HUES48 (cell line): ENCODE results near the gene ZNF697.
"Not testable (repeated sequence)": the region's sequence is repeated elsewhere in the genome, so short reads cannot be mapped to it uniquely, and the experiment has no call there.

Source experiments
- H3K27ac ChIP-seq: one replicate; pipeline ENCODE4 v1.7.0; 2013; ENCODE audit warnings: low read depth, low read length, inconsistent platforms
- H3K27me3 ChIP-seq: 2 replicates; pipeline ENCODE4 v1.6.1; 2013; ENCODE audit warnings: mild to moderate bottlenecking, low read length; ENCODE audit not compliant: control insufficient read depth, insufficient read depth
- H3K36me3 ChIP-seq: 2 replicates; pipeline ENCODE4 v1.6.1; 2013; ENCODE audit warnings: low read length; ENCODE audit not compliant: control insufficient read depth, insufficient read depth
- H3K4me1 ChIP-seq: 2 replicates; pipeline ENCODE4 v1.6.1; 2013; ENCODE audit warnings: mild to moderate bottlenecking, low read length; ENCODE audit not compliant: control insufficient read depth, insufficient read depth
- H3K4me3 ChIP-seq: 2 replicates; pipeline ENCODE4 v1.5.1; 2013; ENCODE audit warnings: mild to moderate bottlenecking, low read depth, low read length
- H3K9ac ChIP-seq: 2 replicates; pipeline ENCODE4 v1.6.1; 2013; ENCODE audit warnings: mild to moderate bottlenecking, low read depth, low read length, moderate library complexity
- H3K9me3 ChIP-seq: 2 replicates; pipeline ENCODE4 v1.6.1; 2013; ENCODE audit warnings: low read length; ENCODE audit not compliant: control insufficient read depth, insufficient read depth

ZNF697 gene

GRCh38 chr1:119615100-119615499 lies 33.0 kb downstream of the ZNF697 start:
- H3K9me3 ChIP-seq, H3K27ac ChIP-seq, H3K9ac ChIP-seq, H3K36me3 ChIP-seq, H3K4me3 ChIP-seq, H3K4me1 ChIP-seq, H3K27me3 ChIP-seq: not testable (repeated sequence)

GRCh38 chr1:119613769-119614720 lies 34.0 kb downstream of the ZNF697 start:
- Histone ChIP-seq H3K27me3 (no peaks in the 10 kb centered on the region), H3K27ac (no peak overlapping the region), H3K4me3 (no peak overlapping the region), H3K36me3 (no peaks in the 10 kb centered on the region), H3K9ac (no peak overlapping the region), H3K4me1 (peaks cover 9% of the 10 kb centered on the region), H3K9me3 (no peaks in the 10 kb centered on the region)

DNA sequence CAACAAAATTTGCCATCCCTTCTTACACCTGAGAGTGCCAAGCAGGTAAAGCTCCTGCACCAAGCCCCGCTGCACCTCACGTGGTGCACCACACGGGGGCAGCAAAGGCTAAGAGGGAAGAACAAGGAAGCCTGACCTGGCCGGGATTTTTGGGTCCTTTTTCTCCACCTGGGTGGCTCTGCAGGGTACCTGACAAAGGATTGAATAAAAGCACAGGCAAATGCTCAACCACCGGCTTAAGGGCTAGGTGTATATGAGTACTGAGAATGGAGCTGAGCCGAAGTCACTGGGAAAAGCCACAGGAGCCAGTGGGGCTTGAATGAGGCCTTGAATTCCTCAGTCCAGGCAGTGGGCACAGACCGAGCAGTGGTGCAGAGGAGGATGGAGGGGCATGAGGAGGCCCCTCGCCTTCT lies 36.4 kb downstream of the ZNF697 start:
- Histone ChIP-seq H3K9me3 (no peaks in the 10 kb centered on the region), H3K36me3 (no peaks in the 10 kb centered on the region), H3K4me3 (no peak overlapping the region), H3K4me1 (peaks cover 4% of the 10 kb centered on the region; the same call in 1 of the 2 replicates), H3K27ac (no peak overlapping the region), H3K27me3 (no peaks in the 10 kb centered on the region), H3K9ac (no peak overlapping the region)

DNA sequence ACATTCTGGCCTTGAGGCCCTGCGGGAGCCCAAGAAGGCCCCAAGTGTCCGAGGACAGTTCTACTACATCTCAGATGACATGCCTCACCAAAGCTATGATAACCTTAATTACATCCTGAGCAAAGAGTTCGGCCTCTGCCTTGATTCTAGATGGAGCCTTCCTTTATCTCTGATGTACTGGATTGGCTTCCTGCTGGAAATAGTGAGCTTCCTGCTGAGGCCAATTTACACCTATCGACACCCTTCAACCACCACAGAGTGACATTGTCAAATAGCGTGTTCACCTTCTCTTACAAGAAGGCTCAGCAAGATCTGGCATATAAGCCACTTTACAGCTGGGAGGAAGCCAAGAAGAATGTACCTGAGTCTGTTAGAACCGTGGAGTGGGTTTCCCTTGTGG lies 39.2 kb downstream of the ZNF697 start:
- H3K27ac ChIP-seq, H3K9me3 ChIP-seq, H3K9ac ChIP-seq, H3K4me1 ChIP-seq, H3K27me3 ChIP-seq, H3K4me3 ChIP-seq, H3K36me3 ChIP-seq: not testable (repeated sequence)

GRCh38 chr1:119607087-119607807 lies 40.8 kb downstream of the ZNF697 start:
- H3K9me3 ChIP-seq, H3K4me3 ChIP-seq, H3K36me3 ChIP-seq, H3K27me3 ChIP-seq, H3K4me1 ChIP-seq, H3K9ac ChIP-seq, H3K27ac ChIP-seq: not testable (repeated sequence)

DNA sequence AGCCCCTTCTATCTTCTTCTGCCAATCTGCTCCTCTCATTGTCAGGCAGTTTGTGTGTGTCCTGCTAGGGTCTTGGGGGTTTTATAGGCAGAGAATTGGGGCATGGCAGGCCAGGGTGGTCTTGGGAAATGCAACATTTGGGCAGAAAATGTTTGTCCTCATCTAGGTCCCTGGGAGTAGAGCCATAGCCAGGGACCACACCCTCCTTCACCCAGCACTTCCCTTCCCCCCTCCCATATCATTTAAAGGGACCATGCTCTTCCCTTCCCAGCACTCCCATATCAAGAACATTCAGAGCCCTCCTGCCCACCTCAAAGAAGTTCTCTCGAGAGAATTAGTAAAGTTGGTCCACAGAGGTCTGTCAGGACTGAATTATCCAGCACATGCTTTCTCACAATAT lies 41.7 kb downstream of the ZNF697 start:
- Histone ChIP-seq H3K4me1 (0 out of 2 replicates have a peak, but pooled peaks cover 3% of the 10 kb centered on the region), H3K27me3 (no peaks in the 10 kb centered on the region), H3K27ac (no peak overlapping the region), H3K9me3 (no peaks in the 10 kb centered on the region), H3K4me3 (no peak overlapping the region), H3K36me3 (no peaks in the 10 kb centered on the region), H3K9ac (no peak overlapping the region)

DNA sequence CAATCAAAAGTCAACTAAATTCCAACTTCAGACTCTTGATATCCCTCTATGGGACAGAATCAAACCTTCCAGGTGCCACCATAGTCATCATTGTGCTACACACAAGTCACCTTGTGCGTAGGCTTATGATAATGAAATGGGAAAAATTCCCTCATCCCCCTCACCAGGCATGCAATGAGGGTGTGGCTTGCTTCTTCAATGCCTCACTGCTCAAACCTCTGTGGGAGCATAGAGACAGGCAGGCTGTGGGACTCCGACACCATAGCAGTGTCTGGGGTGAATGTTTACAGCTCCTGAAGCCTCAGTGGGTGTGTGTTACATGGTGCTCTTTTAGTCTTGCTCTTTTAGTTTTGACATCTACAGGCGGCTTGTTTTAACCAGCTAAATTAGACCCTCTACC lies 42.4 kb downstream of the ZNF697 start:
- H3K9me3 ChIP-seq, result no peaks in the 10 kb centered on the region

DNA sequence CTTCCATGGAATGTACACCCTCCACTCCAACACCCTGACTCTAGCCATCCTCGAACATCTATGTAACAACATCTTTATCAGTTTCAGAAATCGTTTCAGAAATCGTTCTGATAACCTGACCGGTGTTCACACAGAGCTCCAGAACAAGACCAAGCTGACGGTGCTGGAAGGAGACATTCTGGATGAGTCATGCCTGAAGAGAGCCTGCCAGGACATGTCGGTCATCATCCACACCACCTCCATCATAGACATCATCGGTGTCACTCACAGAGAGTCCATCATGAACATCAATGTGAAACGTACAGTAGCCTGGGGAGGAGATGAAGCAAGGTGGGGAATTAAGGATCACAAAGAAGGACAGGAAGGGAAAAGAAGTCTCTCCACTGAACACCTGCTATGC lies 43.0 kb downstream of the ZNF697 start:
- H3K27ac ChIP-seq, H3K9me3 ChIP-seq, H3K4me1 ChIP-seq, H3K27me3 ChIP-seq, H3K4me3 ChIP-seq, H3K9ac ChIP-seq, H3K36me3 ChIP-seq: not testable (repeated sequence)

More for the DNA sequence above, 42.4 kb downstream of the ZNF697 start:
- Histone ChIP-seq H3K27ac (no peak overlapping the region), H3K9ac (no peak overlapping the region), H3K4me1 (no peaks in the 10 kb centered on the region), H3K4me3 (no peak overlapping the region), H3K36me3 (no peaks in the 10 kb centered on the region), H3K27me3 (no peaks in the 10 kb centered on the region)

DNA sequence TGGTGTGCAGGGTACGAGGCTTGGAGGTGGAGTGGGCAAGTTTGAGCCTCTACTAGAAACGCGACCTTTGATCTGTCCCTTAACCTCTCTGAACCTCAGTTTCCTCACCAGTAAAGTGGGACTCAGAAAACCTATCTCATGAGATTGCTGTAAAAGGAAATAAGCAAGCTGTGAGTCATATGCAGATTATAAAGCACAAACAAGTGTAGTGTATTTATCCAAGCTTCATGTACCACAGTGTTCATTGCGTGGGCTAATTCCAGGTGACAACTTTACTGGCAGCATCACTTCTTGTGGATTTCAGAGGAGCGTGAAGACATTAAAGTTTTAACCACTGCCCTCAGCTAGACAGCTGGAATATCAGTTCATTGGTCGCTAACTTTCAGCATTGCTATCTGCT lies 44.4 kb downstream of the ZNF697 start:
- Histone ChIP-seq H3K36me3 (no peaks in the 10 kb centered on the region), H3K4me1 (no peaks in the 10 kb centered on the region), H3K9me3 (no peaks in the 10 kb centered on the region), H3K9ac (no peak overlapping the region), H3K27ac (no peak overlapping the region), H3K27me3 (no peaks in the 10 kb centered on the region), H3K4me3 (no peak overlapping the region)

DNA sequence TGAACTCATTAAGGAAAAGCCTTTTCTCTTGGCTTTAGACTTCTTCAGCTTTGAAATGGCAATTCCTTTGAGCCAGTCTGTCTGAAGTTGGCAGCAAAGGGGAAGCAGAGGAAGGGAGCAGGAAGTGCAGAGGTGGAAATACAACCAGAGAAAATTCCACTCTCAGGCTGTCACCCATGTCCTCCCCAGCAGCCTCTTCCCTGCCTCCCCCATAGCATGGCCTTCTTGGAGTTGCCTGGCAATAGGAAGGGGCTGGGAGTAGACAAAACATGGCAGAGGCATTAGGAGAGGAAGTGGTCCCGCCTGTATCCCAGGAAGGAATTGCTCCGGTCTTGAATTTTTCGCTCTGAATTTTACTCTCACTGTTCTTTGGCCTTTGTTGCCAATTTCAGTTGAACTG lies 44.8 kb downstream of the ZNF697 start:
- H3K27ac ChIP-seq, H3K36me3 ChIP-seq, H3K4me3 ChIP-seq, H3K9me3 ChIP-seq, H3K4me1 ChIP-seq, H3K27me3 ChIP-seq, H3K9ac ChIP-seq: not testable (repeated sequence)

DNA sequence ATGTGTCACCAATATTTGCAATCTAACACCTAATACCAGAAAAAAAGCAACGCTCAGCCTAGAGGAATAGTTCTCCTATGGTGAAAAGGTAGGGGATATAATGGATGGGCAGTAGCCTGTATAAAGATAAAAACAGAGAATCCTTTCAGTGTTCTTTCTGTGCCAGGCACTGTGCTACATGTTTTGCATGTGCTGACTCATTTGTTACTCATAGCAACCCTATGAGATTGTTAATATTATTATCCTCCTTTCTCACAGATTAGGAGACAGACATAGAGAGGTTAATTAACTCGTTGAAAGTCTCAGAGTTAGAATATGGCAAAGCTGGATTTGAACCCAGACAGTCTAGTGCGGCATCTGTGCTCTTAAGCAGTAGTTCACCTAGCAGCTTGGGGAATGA lies 45.3 kb downstream of the ZNF697 start:
- not testable (repeated sequence) for H3K27me3 ChIP-seq, H3K9me3 ChIP-seq, H3K36me3 ChIP-seq, H3K4me1 ChIP-seq, H3K9ac ChIP-seq, H3K27ac ChIP-seq, H3K4me3 ChIP-seq
